Measurements from ENCODE around the gene ALOX12B. TPM values are rescaled to one million over a fixed set of nuclear protein-coding genes. Genes with fewer than 3 reads are reported as not detected.

The ALOX12B gene
- total and polyA plus RNA-seq, 4 donors: not detected

DNA sequence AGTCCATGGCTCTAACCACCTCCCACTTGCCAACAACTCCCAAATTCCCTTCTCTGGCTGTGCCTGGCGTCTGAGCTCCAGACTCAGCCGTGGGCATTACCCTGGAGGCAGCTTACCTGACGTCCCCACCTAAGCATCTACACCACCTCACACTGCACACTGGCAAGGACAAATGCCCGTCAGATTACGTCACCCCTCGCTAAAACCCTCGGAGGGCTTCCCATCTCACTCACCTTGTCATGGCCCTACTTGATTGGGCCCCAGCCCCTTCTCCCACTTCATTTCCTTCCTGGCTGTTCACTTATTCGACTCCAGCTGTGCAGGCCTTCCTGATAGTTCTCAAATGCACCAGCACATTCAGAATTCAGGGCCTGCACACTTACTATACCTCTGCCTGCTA lies 17.4 kb upstream of the ALOX12B start:
- peaks cover under 1 to 3% (median 3%) of the 10 kb centered on the region in 4 donors for H3K4me1 ChIP-seq (ENCODE audit: control insufficient read depth in 4 of 4, insufficient read depth in 4 of 4, low read length in 3 of 4)
- no peaks in the 10 kb centered on the region for H3K9me3 ChIP-seq (ENCODE audit: control insufficient read depth in 4 of 4, low read length in 3 of 4)
- H3K27me3 ChIP-seq (ENCODE audit: control insufficient read depth in 4 of 4, insufficient read depth in 4 of 4, low read length in 3 of 4): peaks cover 0 to 4% (median 1%) of the 10 kb centered on the region in 4 donors
- H3K9ac ChIP-seq (ENCODE audit: low read depth in 1 of 2, low read length in 2 of 2): no peak overlapping the region
- H3K27ac ChIP-seq (ENCODE audit: low read depth in 1 of 2, low read length in 2 of 2): no peak overlapping the region
- WGBS: 86% methylated on average over 8 of the region's 8 CpGs
- no peak overlapping the region for H3K4me3 ChIP-seq (ENCODE audit: low read depth in 1 of 3, low read length in 3 of 3)
- DNase-seq (ENCODE audit: low spot score): no peak
- TF ChIP-seq YY1 (IDR thresholded peaks at IDR 0.05): no peak
- TF ChIP-seq, protein P1, sequence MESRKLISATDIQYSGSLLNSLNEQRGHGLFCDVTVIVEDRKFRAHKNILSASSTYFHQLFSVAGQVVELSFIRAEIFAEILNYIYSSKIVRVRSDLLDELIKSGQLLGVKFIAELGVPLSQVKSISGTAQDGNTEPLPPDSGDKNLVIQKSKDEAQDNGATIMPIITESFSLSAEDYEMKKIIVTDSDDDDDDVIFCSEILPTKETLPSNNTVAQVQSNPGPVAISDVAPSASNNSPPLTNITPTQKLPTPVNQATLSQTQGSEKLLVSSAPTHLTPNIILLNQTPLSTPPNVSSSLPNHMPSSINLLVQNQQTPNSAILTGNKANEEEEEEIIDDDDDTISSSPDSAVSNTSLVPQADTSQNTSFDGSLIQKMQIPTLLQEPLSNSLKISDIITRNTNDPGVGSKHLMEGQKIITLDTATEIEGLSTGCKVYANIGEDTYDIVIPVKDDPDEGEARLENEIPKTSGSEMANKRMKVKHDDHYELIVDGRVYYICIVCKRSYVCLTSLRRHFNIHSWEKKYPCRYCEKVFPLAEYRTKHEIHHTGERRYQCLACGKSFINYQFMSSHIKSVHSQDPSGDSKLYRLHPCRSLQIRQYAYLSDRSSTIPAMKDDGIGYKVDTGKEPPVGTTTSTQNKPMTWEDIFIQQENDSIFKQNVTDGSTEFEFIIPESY (IDR thresholded peaks at IDR 0.05): no peak
- no peak for TF ChIP-seq JUND (IDR thresholded peaks at IDR 0.05)
- TF ChIP-seq, protein P2, sequence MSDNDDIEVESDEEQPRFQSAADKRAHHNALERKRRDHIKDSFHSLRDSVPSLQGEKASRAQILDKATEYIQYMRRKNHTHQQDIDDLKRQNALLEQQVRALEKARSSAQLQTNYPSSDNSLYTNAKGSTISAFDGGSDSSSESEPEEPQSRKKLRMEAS (IDR thresholded peaks at IDR 0.05): no peak
- TF ChIP-seq, protein P3, sequence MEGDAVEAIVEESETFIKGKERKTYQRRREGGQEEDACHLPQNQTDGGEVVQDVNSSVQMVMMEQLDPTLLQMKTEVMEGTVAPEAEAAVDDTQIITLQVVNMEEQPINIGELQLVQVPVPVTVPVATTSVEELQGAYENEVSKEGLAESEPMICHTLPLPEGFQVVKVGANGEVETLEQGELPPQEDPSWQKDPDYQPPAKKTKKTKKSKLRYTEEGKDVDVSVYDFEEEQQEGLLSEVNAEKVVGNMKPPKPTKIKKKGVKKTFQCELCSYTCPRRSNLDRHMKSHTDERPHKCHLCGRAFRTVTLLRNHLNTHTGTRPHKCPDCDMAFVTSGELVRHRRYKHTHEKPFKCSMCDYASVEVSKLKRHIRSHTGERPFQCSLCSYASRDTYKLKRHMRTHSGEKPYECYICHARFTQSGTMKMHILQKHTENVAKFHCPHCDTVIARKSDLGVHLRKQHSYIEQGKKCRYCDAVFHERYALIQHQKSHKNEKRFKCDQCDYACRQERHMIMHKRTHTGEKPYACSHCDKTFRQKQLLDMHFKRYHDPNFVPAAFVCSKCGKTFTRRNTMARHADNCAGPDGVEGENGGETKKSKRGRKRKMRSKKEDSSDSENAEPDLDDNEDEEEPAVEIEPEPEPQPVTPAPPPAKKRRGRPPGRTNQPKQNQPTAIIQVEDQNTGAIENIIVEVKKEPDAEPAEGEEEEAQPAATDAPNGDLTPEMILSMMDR (IDR thresholded peaks at IDR 0.05; ENCODE audit: low read depth, low read length, missing input control): no peak
- TF ChIP-seq, protein P4, sequence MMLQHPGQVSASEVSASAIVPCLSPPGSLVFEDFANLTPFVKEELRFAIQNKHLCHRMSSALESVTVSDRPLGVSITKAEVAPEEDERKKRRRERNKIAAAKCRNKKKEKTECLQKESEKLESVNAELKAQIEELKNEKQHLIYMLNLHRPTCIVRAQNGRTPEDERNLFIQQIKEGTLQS (IDR thresholded peaks at IDR 0.05): no peak
- TF ChIP-seq SP1 (IDR thresholded peaks at IDR 0.05): no peak
- TF ChIP-seq RAD21 (IDR thresholded peaks at IDR 0.05): no peak
- no peak for TF ChIP-seq HNF4G (IDR thresholded peaks at IDR 0.05)
- no peak for TF ChIP-seq TAF1 (conservative IDR thresholded peaks at IDR 0.05)
- TF ChIP-seq FOXA1 (IDR thresholded peaks at IDR 0.05): no peak
- TF ChIP-seq, protein P5, sequence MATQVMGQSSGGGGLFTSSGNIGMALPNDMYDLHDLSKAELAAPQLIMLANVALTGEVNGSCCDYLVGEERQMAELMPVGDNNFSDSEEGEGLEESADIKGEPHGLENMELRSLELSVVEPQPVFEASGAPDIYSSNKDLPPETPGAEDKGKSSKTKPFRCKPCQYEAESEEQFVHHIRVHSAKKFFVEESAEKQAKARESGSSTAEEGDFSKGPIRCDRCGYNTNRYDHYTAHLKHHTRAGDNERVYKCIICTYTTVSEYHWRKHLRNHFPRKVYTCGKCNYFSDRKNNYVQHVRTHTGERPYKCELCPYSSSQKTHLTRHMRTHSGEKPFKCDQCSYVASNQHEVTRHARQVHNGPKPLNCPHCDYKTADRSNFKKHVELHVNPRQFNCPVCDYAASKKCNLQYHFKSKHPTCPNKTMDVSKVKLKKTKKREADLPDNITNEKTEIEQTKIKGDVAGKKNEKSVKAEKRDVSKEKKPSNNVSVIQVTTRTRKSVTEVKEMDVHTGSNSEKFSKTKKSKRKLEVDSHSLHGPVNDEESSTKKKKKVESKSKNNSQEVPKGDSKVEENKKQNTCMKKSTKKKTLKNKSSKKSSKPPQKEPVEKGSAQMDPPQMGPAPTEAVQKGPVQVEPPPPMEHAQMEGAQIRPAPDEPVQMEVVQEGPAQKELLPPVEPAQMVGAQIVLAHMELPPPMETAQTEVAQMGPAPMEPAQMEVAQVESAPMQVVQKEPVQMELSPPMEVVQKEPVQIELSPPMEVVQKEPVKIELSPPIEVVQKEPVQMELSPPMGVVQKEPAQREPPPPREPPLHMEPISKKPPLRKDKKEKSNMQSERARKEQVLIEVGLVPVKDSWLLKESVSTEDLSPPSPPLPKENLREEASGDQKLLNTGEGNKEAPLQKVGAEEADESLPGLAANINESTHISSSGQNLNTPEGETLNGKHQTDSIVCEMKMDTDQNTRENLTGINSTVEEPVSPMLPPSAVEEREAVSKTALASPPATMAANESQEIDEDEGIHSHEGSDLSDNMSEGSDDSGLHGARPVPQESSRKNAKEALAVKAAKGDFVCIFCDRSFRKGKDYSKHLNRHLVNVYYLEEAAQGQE (IDR thresholded peaks at IDR 0.05): no peak
- TF ChIP-seq HNF4A (conservative IDR thresholded peaks at IDR 0.05): no peak
- no peak for TF ChIP-seq GABPA (IDR thresholded peaks at IDR 0.05 in 1 of 2, conservative IDR thresholded peaks at IDR 0.05 in 1 of 2)
- no peaks in the 10 kb centered on the region for H3K36me3 ChIP-seq (ENCODE audit: control insufficient read depth in 4 of 4, insufficient read depth in 3 of 4, low read depth in 1 of 4, low read length in 3 of 4)

DNA sequence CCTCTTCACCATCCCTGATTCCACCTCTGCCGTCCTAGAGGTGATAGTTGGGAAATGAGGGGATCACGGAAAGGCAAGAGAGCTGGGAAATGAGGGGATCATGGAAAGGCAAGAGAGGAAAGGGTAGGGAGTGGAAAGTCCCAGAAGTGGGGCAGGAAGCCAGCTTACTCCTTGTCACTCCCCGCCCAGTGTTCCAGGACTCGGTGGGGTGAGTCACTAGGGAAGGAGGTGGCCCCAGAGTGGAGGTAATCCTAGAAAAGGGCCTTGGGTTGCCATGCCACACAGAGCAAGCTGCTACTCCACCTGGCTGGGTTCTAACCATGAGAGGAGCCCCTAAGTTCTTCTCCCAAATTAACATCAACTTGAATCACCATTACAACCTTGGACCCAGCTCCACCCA lies 16.0 kb upstream of the ALOX12B start:
- WGBS: 87% methylated on average over 4 of the region's 4 CpGs
- Histone ChIP-seq H3K9me3 (ENCODE audit: control insufficient read depth in 4 of 4, low read length in 3 of 4) (no peaks in the 10 kb centered on the region), H3K9ac (ENCODE audit: low read depth in 1 of 2, low read length in 2 of 2) (no peak overlapping the region), H3K4me3 (ENCODE audit: low read depth in 1 of 3, low read length in 3 of 3) (no peak overlapping the region), H3K36me3 (ENCODE audit: control insufficient read depth in 4 of 4, insufficient read depth in 3 of 4, low read depth in 1 of 4, low read length in 3 of 4) (no peaks in the 10 kb centered on the region), H3K27ac (ENCODE audit: low read depth in 1 of 2, low read length in 2 of 2) (no peak overlapping the region), H3K4me1 (ENCODE audit: control insufficient read depth in 4 of 4, insufficient read depth in 4 of 4, low read length in 3 of 4) (no peaks in the 10 kb centered on the region), H3K27me3 (ENCODE audit: control insufficient read depth in 4 of 4, insufficient read depth in 4 of 4, low read length in 3 of 4) (peaks cover 0 to 3% (median 0%) of the 10 kb centered on the region in 4 donors)
- TF ChIP-seq FOXA1 (IDR thresholded peaks at IDR 0.05): no peak
- no peak for TF ChIP-seq RAD21 (IDR thresholded peaks at IDR 0.05)
- TF ChIP-seq, protein P1 (IDR thresholded peaks at IDR 0.05): no peak
- TF ChIP-seq, protein P5 (IDR thresholded peaks at IDR 0.05): no peak
- no peak for TF ChIP-seq GABPA (IDR thresholded peaks at IDR 0.05 in 1 of 2, conservative IDR thresholded peaks at IDR 0.05 in 1 of 2)
- no peak for TF ChIP-seq SP1 (IDR thresholded peaks at IDR 0.05)
- TF ChIP-seq FOXA2 (IDR thresholded peaks at IDR 0.05): no peak
- no peak for TF ChIP-seq JUND (IDR thresholded peaks at IDR 0.05)
- no peak for TF ChIP-seq YY1 (IDR thresholded peaks at IDR 0.05)
- TF ChIP-seq RXRA (IDR thresholded peaks at IDR 0.05): no peak
- TF ChIP-seq NR2F2 (IDR thresholded peaks at IDR 0.05): no peak
- TF ChIP-seq, protein P2 (IDR thresholded peaks at IDR 0.05): no peak
- no peak for DNase-seq (ENCODE audit: low spot score)

Measured in liver (tissue), 9 donors.